Cardiac fibroblast (primary cell): Measurements from ENCODE around the gene SH2D7.
"Not testable (repeated sequence)": the region's sequence is repeated elsewhere in the genome, so short reads cannot be mapped to it uniquely, and the experiment has no call there.

ENCODE experiments used
- DNase-seq, 2 donors: peaks; one replicate each; pipeline versions ENCODE4 v3.0.0 to v3.0.0-alpha.2; 2010; ENCODE audit warnings: low read depth in 2 of 2
- H3K4me3 ChIP-seq, 2 donors: replicated peaks in 1 of 2; 1 replicate in 1 of 2; 2 replicates in 1 of 2; pipeline ENCODE4 v1.5.1; 2011; ENCODE audit warnings: low read depth in 2 of 2, low read length in 2 of 2, mild to moderate bottlenecking in 2 of 2, moderate library complexity in 1 of 2
- TF ChIP-seq, protein P1 (sequence below): IDR thresholded peaks from one replicate; pipeline ENCODE4 v1.5.1; 2011; ENCODE audit warnings: low read depth, mild to moderate bottlenecking, low read length, inconsistent platforms

SH2D7 gene

GRCh38 chr15:78147566-78147965, 55.2 kb downstream of the SH2D7 start:
- H3K4me3 ChIP-seq, result no peak overlapping the region
- TF ChIP-seq, protein P1, sequence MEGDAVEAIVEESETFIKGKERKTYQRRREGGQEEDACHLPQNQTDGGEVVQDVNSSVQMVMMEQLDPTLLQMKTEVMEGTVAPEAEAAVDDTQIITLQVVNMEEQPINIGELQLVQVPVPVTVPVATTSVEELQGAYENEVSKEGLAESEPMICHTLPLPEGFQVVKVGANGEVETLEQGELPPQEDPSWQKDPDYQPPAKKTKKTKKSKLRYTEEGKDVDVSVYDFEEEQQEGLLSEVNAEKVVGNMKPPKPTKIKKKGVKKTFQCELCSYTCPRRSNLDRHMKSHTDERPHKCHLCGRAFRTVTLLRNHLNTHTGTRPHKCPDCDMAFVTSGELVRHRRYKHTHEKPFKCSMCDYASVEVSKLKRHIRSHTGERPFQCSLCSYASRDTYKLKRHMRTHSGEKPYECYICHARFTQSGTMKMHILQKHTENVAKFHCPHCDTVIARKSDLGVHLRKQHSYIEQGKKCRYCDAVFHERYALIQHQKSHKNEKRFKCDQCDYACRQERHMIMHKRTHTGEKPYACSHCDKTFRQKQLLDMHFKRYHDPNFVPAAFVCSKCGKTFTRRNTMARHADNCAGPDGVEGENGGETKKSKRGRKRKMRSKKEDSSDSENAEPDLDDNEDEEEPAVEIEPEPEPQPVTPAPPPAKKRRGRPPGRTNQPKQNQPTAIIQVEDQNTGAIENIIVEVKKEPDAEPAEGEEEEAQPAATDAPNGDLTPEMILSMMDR, result no peak
- DNase-seq, result no peak

- peak overlapping the region; percentile 45 to 70 for H3K4me3 ChIP-seq
- DNase-seq, result peak in 1 of 2 donors; percentile 20
- TF ChIP-seq, protein P1, result no peak
Observed at GRCh38 chr15:78148392-78149067, 56.2 kb downstream of the SH2D7 start.

GRCh38 chr15:78149068-78149804, 56.9 kb downstream of the SH2D7 start, which contains the start of gene IDH3A:
TSS of gene IDH3A (plus strand) at chr15:78149362. CDS start at chr15:78149404, 42 bp downstream.
- TF ChIP-seq, protein P1, result no peak
- DNase-seq, result peak; percentile 96 to 98
- H3K4me3 ChIP-seq, result peak within 1 kb of the TSS; percentile 66 to 70

DNA sequence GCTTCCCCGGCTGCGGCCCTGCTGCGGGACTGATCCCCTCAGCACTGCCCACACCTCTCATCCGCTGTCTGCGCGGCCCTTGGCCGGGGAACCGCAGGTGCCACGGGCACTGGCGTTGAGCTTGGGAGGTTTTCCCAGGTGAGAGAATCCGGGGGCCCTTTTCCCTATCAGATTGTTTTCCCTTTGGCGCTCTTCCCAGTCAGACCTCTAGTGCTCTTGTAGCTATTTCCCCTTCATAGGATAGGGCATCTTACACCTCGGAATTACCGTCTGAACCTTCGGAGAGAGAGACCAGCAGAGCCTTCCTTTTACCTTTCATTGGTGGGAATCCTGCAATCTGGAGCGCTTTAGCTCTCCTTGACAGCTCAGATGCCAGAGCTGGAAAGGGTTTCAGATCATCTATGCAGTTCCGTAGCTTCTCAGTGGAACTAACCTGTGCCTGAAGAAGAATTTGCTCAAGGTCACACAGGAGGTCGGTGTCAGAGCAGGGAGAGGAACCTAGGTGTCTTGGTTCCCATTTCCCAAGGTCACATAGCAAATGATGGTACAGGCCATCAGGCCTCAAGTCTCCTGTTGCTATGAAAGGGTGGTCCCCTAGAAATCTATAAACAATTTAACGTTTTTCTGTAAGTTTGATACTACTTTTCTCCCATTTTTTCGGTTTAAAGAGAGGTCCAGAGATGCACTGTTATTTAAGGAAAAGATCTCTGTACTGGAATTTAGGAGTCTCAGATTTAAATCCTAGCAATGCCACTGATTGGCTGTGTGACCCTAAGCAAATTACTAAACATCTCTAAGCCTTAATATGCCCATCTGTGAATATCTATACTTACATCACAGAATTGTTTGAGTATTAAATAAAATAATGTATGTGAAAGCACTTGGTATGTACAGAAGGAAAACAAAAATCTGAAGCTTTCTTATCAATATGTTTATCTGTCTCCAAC, 57.7 kb downstream of the SH2D7 start:
- TF ChIP-seq, protein P1, result no peak
- peak overlapping the region; percentile 66 to 70 for H3K4me3 ChIP-seq
- DNase-seq, result peak; percentile 15 to 22

DNA sequence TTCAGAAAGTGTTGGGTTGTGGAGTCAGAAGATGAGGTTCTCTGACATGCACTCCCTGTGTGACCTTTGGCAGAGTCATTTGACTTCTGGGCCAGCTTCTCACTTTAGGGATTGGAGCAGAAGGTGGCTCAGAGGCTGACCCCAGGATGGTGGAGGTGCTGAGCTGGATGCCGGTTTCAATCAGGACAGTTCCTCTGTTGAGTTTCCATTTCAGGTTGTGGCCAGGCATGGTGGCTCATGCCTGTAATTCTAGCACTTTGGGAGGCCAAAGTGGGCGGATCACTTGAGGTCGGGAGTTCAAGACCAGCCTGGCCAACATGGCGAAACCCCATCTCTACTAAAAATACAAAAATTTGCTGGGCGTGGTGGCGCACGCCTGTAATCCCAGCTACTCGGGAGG, 58.7 kb downstream of the SH2D7 start:
- H3K4me3 ChIP-seq, DNase-seq: not testable (repeated sequence)
